Activated B cell treated with CpG ODN at 0.5 μM for 24 hours (primary cell): Measurements from ENCODE around the gene TRRAP. TPM values are rescaled to one million over a fixed set of nuclear protein-coding genes. Genes with fewer than 3 reads are reported as not detected.

ENCODE experiments used
- ATAC-seq: fragments of 200-7000 bp; cut with Tn5 transposase; one replicate; pipeline ENCODE4 v1.10.0; 2021; ENCODE audit warnings: low read depth, mild to moderate bottlenecking, moderate library complexity
- CTCF ChIA-PET: fragments of 350-600 bp; sonication (Branson Sonifier 250); formaldehyde crosslinking; loops from one replicate; lab custom pipeline; 2021; ENCODE audit warnings: antibody characterized with exemption; lab: Charles Lee
- POLR2A ChIA-PET: fragments of 350-600 bp; sonication (Branson Sonifier 250); formaldehyde crosslinking; loops from one replicate; lab custom pipeline; 2021; ENCODE audit warnings: antibody characterized with exemption; lab: Charles Lee
- DNase-seq: peaks from one replicate; pipeline ENCODE4 v3.0.0; 2022
- H3K27ac Mint-ChIP-seq: one replicate; pipeline ENCODE4 v1.8.0; 2020; ENCODE audit warnings: mixed read lengths
- H3K27me3 Mint-ChIP-seq: one replicate; pipeline ENCODE4 v1.8.0; 2021; ENCODE audit warnings: mixed read lengths
- H3K36me3 Mint-ChIP-seq: one replicate; pipeline ENCODE4 v1.8.0; 2021; ENCODE audit warnings: low read depth, mixed read lengths
- H3K4me1 Mint-ChIP-seq: one replicate; pipeline ENCODE4 v1.8.0; 2021; ENCODE audit warnings: mixed read lengths
- H3K4me3 Mint-ChIP-seq: one replicate; pipeline ENCODE4 v1.8.0; 2020; ENCODE audit warnings: mild to moderate bottlenecking, mixed read lengths
- H3K9me3 Mint-ChIP-seq: one replicate; pipeline ENCODE4 v1.8.0; 2020; ENCODE audit warnings: mixed read lengths
- CTCF ChIP-seq: fragments of 200-600 bp; IDR thresholded peaks from one replicate; pipeline ENCODE4 v1.8.0; 2022; ENCODE audit warnings: antibody characterized with exemption, mild to moderate bottlenecking
- intact Hi-C: fragments of 100-400 bp; cut with micrococcal nuclease; formaldehyde crosslinking; loops from one replicate; pipeline ENCODE4 v1.15.1; 2024
- total RNA-seq: library from RNA; stranded (reverse); gene quantifications from 2 replicates; pipeline ENCODE4 v1.2.3, GENCODE V29; 2022

The TRRAP gene
- total RNA-seq, 1 donor from 2014 or later, result 77.9 TPM

- TF ChIP-seq CTCF, result no peak
- DNase-seq (no peak), ATAC-seq (no peak)
- H3K27me3 Mint-ChIP-seq, result no peaks in the 10 kb centered on the region
- no peak overlapping the region for H3K27ac Mint-ChIP-seq
- peaks cover 99% of the 10 kb centered on the region for H3K36me3 Mint-ChIP-seq
- no peaks in the 10 kb centered on the region for H3K4me1 Mint-ChIP-seq
- H3K4me3 Mint-ChIP-seq, result no peak overlapping the region
- ChIA-PET POLR2A (no interaction called here), CTCF (no interaction called here)
- intact Hi-C loops, result no loop called here
- peaks cover 10% of the 10 kb centered on the region for H3K9me3 Mint-ChIP-seq
Measured at GRCh38 chr7:98982686-98983085, 104.4 kb downstream of the TRRAP start.

- no peak for ATAC-seq
- H3K36me3 Mint-ChIP-seq, result peaks cover 100% of the 10 kb centered on the region
- no peak for DNase-seq
- H3K27ac Mint-ChIP-seq, result no peak overlapping the region
- POLR2A ChIA-PET, result no interaction called here
- no peak for TF ChIP-seq CTCF
- intact Hi-C loops, result no loop called here
- H3K27me3 Mint-ChIP-seq, result no peaks in the 10 kb centered on the region
- H3K4me1 Mint-ChIP-seq, result no peaks in the 10 kb centered on the region
- no peak overlapping the region for H3K4me3 Mint-ChIP-seq
- peaks cover 10% of the 10 kb centered on the region for H3K9me3 Mint-ChIP-seq
- CTCF ChIA-PET, result no interaction called here
Measured at GRCh38 chr7:98984126-98984525, 105.8 kb downstream of the TRRAP start.

- H3K27ac Mint-ChIP-seq, result no peak overlapping the region
- H3K4me1 Mint-ChIP-seq, result no peaks in the 10 kb centered on the region
- TF ChIP-seq CTCF, result no peak
- no peak for ATAC-seq
- POLR2A ChIA-PET, result interaction anchor here (1.5 kb wide), 1 partner anchor 17 kb away, joined by 3 read pairs; no protein-coding TSS in a partner anchor
- no peak for DNase-seq
- H3K27me3 Mint-ChIP-seq, result no peaks in the 10 kb centered on the region
- H3K4me3 Mint-ChIP-seq, result no peak overlapping the region
- CTCF ChIA-PET, result no interaction called here
- H3K9me3 Mint-ChIP-seq, result peaks cover 10% of the 10 kb centered on the region
- intact Hi-C loops, result no loop called here
- H3K36me3 Mint-ChIP-seq, result peaks cover 98% of the 10 kb centered on the region
Measured at GRCh38 chr7:98985406-98985805, 107.1 kb downstream of the TRRAP start.

- POLR2A ChIA-PET, result interaction anchor here (1.5 kb wide), 1 partner anchor 17 kb away, joined by 3 read pairs; no protein-coding TSS in a partner anchor
- intact Hi-C loops, result no loop called here
- CTCF ChIA-PET, result no interaction called here
Measured at GRCh38 chr7:98985945-98986344, 107.6 kb downstream of the TRRAP start.

GRCh38 chr7:98988641-98989040 lies 110.3 kb downstream of the TRRAP start:
- ATAC-seq (no peak), DNase-seq (no peak)
- H3K4me3 Mint-ChIP-seq, result no peak overlapping the region
- intact Hi-C loops, result no loop called here
- ChIA-PET CTCF (no interaction called here), POLR2A (interaction anchor here (1.6 kb wide), 1 partner anchor 419 kb away, joined by 4 read pairs; no protein-coding TSS in a partner anchor)
- peaks cover 10% of the 10 kb centered on the region for H3K9me3 Mint-ChIP-seq
- no peaks in the 10 kb centered on the region for H3K27me3 Mint-ChIP-seq
- no peaks in the 10 kb centered on the region for H3K4me1 Mint-ChIP-seq
- no peak overlapping the region for H3K27ac Mint-ChIP-seq
- TF ChIP-seq CTCF, result no peak
- H3K36me3 Mint-ChIP-seq, result peaks cover 96% of the 10 kb centered on the region

More at GRCh38 chr7:98985945-98986344, 107.6 kb downstream of the TRRAP start:
- Mint-ChIP-seq H3K4me1 (no peaks in the 10 kb centered on the region), H3K27ac (no peak overlapping the region), H3K4me3 (no peak overlapping the region), H3K9me3 (peaks cover 10% of the 10 kb centered on the region), H3K27me3 (no peaks in the 10 kb centered on the region), H3K36me3 (peaks cover 96% of the 10 kb centered on the region)
- TF ChIP-seq CTCF, result no peak
- no peak for ATAC-seq
- DNase-seq, result no peak
